HG03025 (cell line): ENCODE measurements around the gene IL9R.
"Not testable (repeated sequence)": the region's sequence is repeated elsewhere in the genome, so short reads cannot be mapped to it uniquely, and the experiment has no call there.

Experiments
- ATAC-seq: cut with Tn5 transposase; IDR thresholded peaks from one replicate; pipeline ENCODE4 v1.9.1; 2021; ENCODE audit warnings: mild to moderate bottlenecking, moderate library complexity; ENCODE audit not compliant: unreplicated experiment, low FRiP score

Gene IL9R

DNA sequence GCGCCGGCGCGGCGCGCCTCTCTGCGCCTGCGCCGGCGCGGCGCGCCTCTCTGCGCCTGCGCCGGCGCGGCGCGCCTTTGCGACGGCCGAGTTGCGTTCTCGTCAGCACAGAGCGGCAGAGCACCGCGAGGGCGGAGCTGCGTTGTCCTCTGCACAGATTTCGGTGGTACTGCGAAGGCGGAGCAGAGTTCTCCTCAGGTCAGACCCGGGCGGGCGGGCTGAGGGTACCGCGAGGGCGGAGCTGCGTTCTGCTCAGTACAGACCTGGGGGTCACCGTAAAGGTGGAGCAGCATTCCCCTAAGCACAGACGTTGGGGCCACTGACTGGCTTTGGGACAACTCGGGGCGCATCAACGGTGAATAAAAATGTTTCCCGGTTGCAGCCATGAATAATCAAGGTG, 31.8 kb downstream of the IL9R start:
- ATAC-seq, result not testable (repeated sequence)

DNA sequence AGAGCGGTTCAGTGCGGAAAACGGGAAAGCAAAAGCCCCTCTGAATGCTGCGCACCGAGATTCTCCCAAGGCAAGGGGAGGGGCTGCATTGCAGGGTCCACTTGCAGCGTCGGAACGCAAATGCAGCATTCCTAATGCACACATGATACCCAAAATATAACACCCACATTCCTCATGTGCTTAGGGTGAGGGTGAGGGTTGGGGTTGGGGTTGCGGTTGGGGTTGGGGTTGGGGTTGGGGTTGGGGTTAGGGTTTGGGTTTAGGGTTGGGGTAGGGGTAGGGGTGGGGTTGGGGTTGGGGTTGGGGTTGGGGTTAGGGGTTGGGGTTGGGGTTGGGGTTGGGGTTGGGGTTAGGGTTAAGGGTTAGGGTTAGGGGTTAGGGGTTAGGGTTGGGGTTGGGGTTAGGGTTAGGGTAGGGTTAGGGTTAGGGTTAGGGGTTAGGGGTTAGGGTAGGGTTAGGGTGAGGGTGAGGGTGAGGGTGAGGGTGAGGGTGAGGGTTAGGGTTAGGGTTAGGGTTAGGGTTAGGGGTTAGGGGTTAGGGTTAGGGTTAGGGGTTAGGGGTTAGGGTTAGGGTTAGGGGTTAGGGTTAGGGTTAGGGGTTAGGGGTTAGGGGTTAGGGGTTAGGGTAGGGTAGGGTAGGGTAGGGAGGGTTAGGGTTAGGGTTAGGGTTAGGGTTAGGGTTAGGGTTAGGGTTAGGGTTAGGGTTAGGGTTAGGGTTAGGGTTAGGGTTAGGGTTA, 32.4 kb downstream of the IL9R start:
- ATAC-seq, result not testable (repeated sequence)

DNA sequence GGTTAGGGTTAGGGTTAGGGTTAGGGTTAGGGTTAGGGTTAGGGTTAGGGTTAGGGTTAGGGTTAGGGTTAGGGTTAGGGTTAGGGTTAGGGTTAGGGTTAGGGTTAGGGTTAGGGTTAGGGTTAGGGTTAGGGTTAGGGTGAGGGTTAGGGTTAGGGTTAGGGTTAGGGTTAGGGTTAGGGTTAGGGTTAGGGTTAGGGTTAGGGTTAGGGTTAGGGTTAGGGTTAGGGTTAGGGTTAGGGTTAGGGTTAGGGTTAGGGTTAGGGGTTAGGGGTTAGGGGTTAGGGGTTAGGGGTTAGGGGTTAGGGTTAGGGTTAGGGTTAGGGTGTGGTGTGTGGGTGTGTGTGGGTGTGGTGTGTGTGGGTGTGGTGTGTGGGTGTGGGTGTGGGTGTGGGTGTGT, 33.0 kb downstream of the IL9R start:
- ATAC-seq, result not testable (repeated sequence)
